ENCODE results near the gene SERPINE1.
A peak's percentile ranks its signal among the peaks of the same experiment; 100 is the strongest.

Gene SERPINE1

GRCh38 chr7:101185258-101185839, 58.4 kb downstream of the SERPINE1 start:
- Histone ChIP-seq H3K27ac (ENCODE audit: extremely low read depth, low read depth, low read length) (no peak overlapping the region), H3K36me3 (ENCODE audit: control insufficient read depth in 2 of 2, insufficient read depth in 1 of 2, low read length in 2 of 2) (no peaks in the 10 kb centered on the region), H3K4me3 (ENCODE audit: low read depth, low read length) (no peak overlapping the region), H3K9me3 (ENCODE audit: control insufficient read depth, insufficient read depth, low read depth, low read length) (no peaks in the 10 kb centered on the region), H3K4me1 (ENCODE audit: control insufficient read depth, insufficient read depth, low read length) (no peaks in the 10 kb centered on the region)
- ChIA-PET POLR2A (no interaction called here), CTCF (interaction anchor here (0.6 to 1.5 kb wide), 4 partner anchors 7 to 131 kb away, joined by 3 to 7 read pairs (median 3); no protein-coding TSS in a partner anchor)
- TF ChIP-seq ZNF335 (tag by site-specific recombination; conservative IDR thresholded peaks at IDR 0.05), result peak; percentile 54; the same call in 1 of the 2 replicates
- no peak for TF ChIP-seq HOXC10 (CRISPR knock-in tag; IDR thresholded peaks at IDR 0.05)
- TF ChIP-seq PRDM4 (tag by site-specific recombination; IDR thresholded peaks at IDR 0.05), result no peak
- TF ChIP-seq ZBTB17 (tag by site-specific recombination; IDR thresholded peaks at IDR 0.05), result peak; percentile 30; the same call in 1 of the 2 replicates
- TF ChIP-seq ZNF560 (tag by site-specific recombination; IDR thresholded peaks at IDR 0.05; ENCODE audit: borderline replicate concordance), result no peak
- TF ChIP-seq AEBP2 (tag by site-specific recombination; IDR thresholded peaks at IDR 0.05; ENCODE audit: borderline replicate concordance), result no peak
- no peak for TF ChIP-seq GLI2 (tag by site-specific recombination; IDR thresholded peaks at IDR 0.05; ENCODE audit: borderline replicate concordance, low read depth)
- no peak for TF ChIP-seq ZSCAN4 (tag by site-specific recombination; IDR thresholded peaks at IDR 0.05)
- no peak for TF ChIP-seq ZNF26 (tag by site-specific recombination; IDR thresholded peaks at IDR 0.05)

GRCh38 chr7:101186194-101186593, 59.3 kb downstream of the SERPINE1 start:
- Histone ChIP-seq H3K36me3 (ENCODE audit: control insufficient read depth in 2 of 2, insufficient read depth in 1 of 2, low read length in 2 of 2) (no peaks in the 10 kb centered on the region), H3K27ac (ENCODE audit: extremely low read depth, low read depth, low read length) (no peak overlapping the region), H3K9me3 (ENCODE audit: control insufficient read depth, insufficient read depth, low read depth, low read length) (no peaks in the 10 kb centered on the region), H3K4me1 (ENCODE audit: control insufficient read depth, insufficient read depth, low read length) (no peaks in the 10 kb centered on the region), H3K4me3 (ENCODE audit: low read depth, low read length) (no peak overlapping the region)
- CTCF ChIA-PET, result interaction anchor here (0.6 to 1.8 kb wide), 4 partner anchors 14 to 322 kb away, joined by 3 to 8 read pairs (median 3); no protein-coding TSS in a partner anchor
- POLR2A ChIA-PET, result interaction anchor here (0.6 kb wide), 3 partner anchors 19 to 137 kb away, joined by 3 to 5 read pairs (median 3); no protein-coding TSS in a partner anchor
- TF ChIP-seq CTCF (tag by site-specific recombination; IDR thresholded peaks at IDR 0.05) (no peak), PATZ1 (tag by site-specific recombination; IDR thresholded peaks at IDR 0.05) (no peak), ZNF664 (tag by site-specific recombination; IDR thresholded peaks at IDR 0.05) (peak; percentile 68; the same call in 1 of the 2 replicates), KLF1 (tag by site-specific recombination; IDR thresholded peaks at IDR 0.05) (no peak), ZNF571 (tag by site-specific recombination; IDR thresholded peaks at IDR 0.05) (no peak), ZNF639 (tag by site-specific recombination; IDR thresholded peaks at IDR 0.05) (no peak), ATF2 (tag by site-specific recombination; IDR thresholded peaks at IDR 0.05; ENCODE audit: low read depth) (0 out of 2 replicates have a peak, but pooled peaks have one; percentile 6)

Measured in HEK293 (cell line).